Placental epithelial cell (primary cell): ENCODE results near the gene FCRLA. TPM values are rescaled to one million over a fixed set of nuclear protein-coding genes. Genes with fewer than 3 reads are reported as not detected.

ENCODE experiments used
- small RNA-seq: library from RNA; depleted of rRNA; stranded (forward); fragments of <200 nt; gene quantifications from one replicate; pipeline ENCODE3, GENCODE V24; 2012
- total RNA-seq: library from RNA; depleted of rRNA; stranded (reverse); fragments of >200 nt; gene quantifications from 2 replicates; pipeline ENCODE4 v1.2.3, GENCODE V29; 2012

The FCRLA gene
- total RNA-seq: not detected in 2 replicates

GRCh38 chr1:161706482-161707347 lies at the start of gene FCRLA:
FCRLA (plus strand) TSS chr1:161707229; CDS start chr1:161707265, 36 bp downstream.

GRCh38 chr1:161662684-161663339 lies 44.2 kb upstream of the FCRLA start, which contains the start of gene FCGR2B:
FCGR2B (plus strand) TSS chr1:161663143; CDS start chr1:161663242, 99 bp downstream.

GRCh38 chr1:161720956-161721737 lies 14.1 kb downstream of the FCRLA start, which contains the start of gene FCRLB:
FCRLB (plus strand) TSS chr1:161721544; CDS start chr1:161722673, 1,129 bp downstream.

GRCh38 chr1:161749509-161750407 lies 42.7 kb downstream of the FCRLA start, which contains the start of gene DUSP12:
DUSP12 (plus strand) TSS chr1:161749786; CDS start chr1:161749802, 16 bp downstream.

Small RNA genes lying within 50 kb of the gene (small RNA-seq; reads per million reads assigned to genes)
- gene RF00019 (not detected), gene RN7SL466P (not detected)

Other genes with a start within 250 kb of the FCRLA start
- gene FCGR2A, start 201.8 kb upstream of the FCRLA start, total RNA-seq: 0.39 TPM in 1 of 2 replicates, not detected in the other
- 0.22 and 0.39 TPM in 2 replicates for gene HSPA6, start 182.7 kb upstream of the FCRLA start, total RNA-seq
- gene FCGR3A, start 157.4 kb upstream of the FCRLA start, total RNA-seq: not detected in 2 replicates
- gene FCGR3B, start 76.1 kb upstream of the FCRLA start, total RNA-seq: not detected in 2 replicates
- not detected in 2 replicates for gene FCGR2B, start 44.1 kb upstream of the FCRLA start, total RNA-seq
- 0.79 and 1.1 TPM in 2 replicates for gene FCRLB, start 14.3 kb downstream of the FCRLA start, total RNA-seq
- gene DUSP12, start 42.6 kb downstream of the FCRLA start, total RNA-seq: 28.8 and 29.4 TPM in 2 replicates
- gene ATF6, start 59.1 kb downstream of the FCRLA start, total RNA-seq: 18.8 and 19.7 TPM in 2 replicates